ACC112 (cell line): ENCODE measurements around the gene IFI27L1.

Experiments
- H2AFZ ChIP-seq: fragments of 200-600 bp; sonication (generic); one replicate; pipeline ENCODE4 v1.6.0; 2017; ENCODE audit warnings: antibody characterized with exemption, low read length; ENCODE audit not compliant: unreplicated experiment
- H3K27ac ChIP-seq: fragments of 200-600 bp; sonication (generic); 2 replicates; pipeline ENCODE4 v1.5.1; 2014; ENCODE audit warnings: low read depth, mild to moderate bottlenecking, antibody characterized with exemption, low read length, moderate library complexity
- H3K27me3 ChIP-seq: fragments of 200-600 bp; sonication (generic); 2 replicates; pipeline ENCODE4 v1.6.1; 2014; ENCODE audit warnings: mild to moderate bottlenecking, antibody characterized with exemption, low read length, moderate library complexity, mixed read lengths; ENCODE audit not compliant: insufficient read depth
- H3K36me3 ChIP-seq: fragments of 200-600 bp; sonication (generic); 2 replicates; pipeline ENCODE4 v1.6.1; 2016; ENCODE audit warnings: mild to moderate bottlenecking, antibody characterized with exemption, low read length, moderate library complexity, mixed read lengths; ENCODE audit not compliant: insufficient read depth
- H3K4me1 ChIP-seq: fragments of 200-600 bp; sonication (generic); one replicate; pipeline ENCODE4 v1.6.1; 2016; ENCODE audit warnings: low read length, mixed read lengths; ENCODE audit not compliant: insufficient read depth, unreplicated experiment, control insufficient read depth
- H3K4me3 ChIP-seq: fragments of 200-600 bp; sonication (generic); 2 replicates; pipeline ENCODE4 v1.5.1; 2014; ENCODE audit warnings: mild to moderate bottlenecking, low read depth, low read length
- H3K79me2 ChIP-seq: fragments of 200-600 bp; sonication (generic); one replicate; pipeline ENCODE4 v1.6.0; 2016; ENCODE audit warnings: low read length; ENCODE audit not compliant: control insufficient read depth, unreplicated experiment, insufficient read depth

The IFI27L1 gene

DNA sequence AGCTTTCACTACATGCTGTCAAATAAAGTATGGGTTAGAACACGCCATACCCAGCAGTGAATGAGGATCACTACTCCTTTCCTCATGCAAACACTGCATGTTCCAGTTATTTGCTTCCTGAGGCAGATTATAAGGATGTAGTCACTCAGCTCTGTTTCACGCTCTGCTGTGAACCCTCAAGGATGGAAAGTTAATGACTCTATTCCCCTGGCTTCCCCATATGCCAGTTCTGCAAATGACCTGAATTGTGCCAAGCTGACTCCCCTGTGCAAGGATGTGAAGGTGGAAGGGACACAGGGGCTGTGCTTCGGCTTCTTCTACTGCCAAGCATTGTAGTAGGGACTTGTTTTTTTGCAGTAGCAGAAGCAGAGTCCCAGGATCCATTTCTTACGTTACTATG lies 6.8 kb downstream of the IFI27L1 start:
- no peak overlapping the region for H3K27ac ChIP-seq
- peaks cover 2% of the 10 kb centered on the region; the same call in 1 of the 2 replicates for H3K36me3 ChIP-seq

GRCh38 chr14:94088516-94088915 lies 7.4 kb downstream of the IFI27L1 start:
- Histone ChIP-seq H3K27ac (peak overlapping the region; percentile 28; the same call in 1 of the 2 replicates), H3K4me1 (peaks cover 20% of the 10 kb centered on the region), H2AFZ (no peak overlapping the region), H3K79me2 (peaks cover 14% of the 10 kb centered on the region), H3K4me3 (peak overlapping the region; percentile 18), H3K36me3 (no peaks in the 10 kb centered on the region), H3K27me3 (no peaks in the 10 kb centered on the region)

More for the DNA sequence above, 6.8 kb downstream of the IFI27L1 start:
- peaks cover 20% of the 10 kb centered on the region for H3K4me1 ChIP-seq
- no peak overlapping the region for H3K4me3 ChIP-seq
- H2AFZ ChIP-seq, result no peak overlapping the region
- no peaks in the 10 kb centered on the region for H3K27me3 ChIP-seq
- H3K79me2 ChIP-seq, result peaks cover 19% of the 10 kb centered on the region

GRCh38 chr14:94089479-94089878 lies 8.4 kb downstream of the IFI27L1 start:
- no peak overlapping the region for H3K4me3 ChIP-seq

DNA sequence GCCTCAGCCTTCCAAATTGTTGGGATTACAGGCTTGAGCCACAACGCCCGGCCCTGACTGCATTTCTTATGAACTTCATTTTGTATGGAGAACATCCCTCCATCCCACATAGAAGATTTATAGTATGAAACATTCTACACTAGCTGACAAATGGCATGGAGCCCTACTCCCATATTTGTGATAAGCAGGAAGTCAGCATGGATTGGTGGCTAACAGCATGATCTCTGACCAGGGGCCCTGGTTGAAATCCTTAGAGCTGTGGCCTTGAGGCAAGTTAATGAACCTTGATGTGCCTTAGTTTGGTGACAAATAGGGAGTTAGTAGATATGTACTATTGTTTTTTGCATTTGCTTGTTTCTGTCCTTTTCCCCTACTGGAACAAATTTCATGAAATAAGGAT lies 12.3 kb downstream of the IFI27L1 start:
- peaks cover 13% of the 10 kb centered on the region for H3K4me1 ChIP-seq
- H2AFZ ChIP-seq, result no peak overlapping the region
- H3K36me3 ChIP-seq, result no peaks in the 10 kb centered on the region
- H3K27ac ChIP-seq, result no peak overlapping the region
- H3K4me3 ChIP-seq, result no peak overlapping the region
- H3K27me3 ChIP-seq, result no peaks in the 10 kb centered on the region
- peaks cover 9% of the 10 kb centered on the region for H3K79me2 ChIP-seq

More at GRCh38 chr14:94089479-94089878, 8.4 kb downstream of the IFI27L1 start:
- no peak overlapping the region for H3K27ac ChIP-seq
- H3K36me3 ChIP-seq, result no peaks in the 10 kb centered on the region
- H3K4me1 ChIP-seq, result peaks cover 20% of the 10 kb centered on the region
- no peaks in the 10 kb centered on the region for H3K27me3 ChIP-seq
- H3K79me2 ChIP-seq, result peaks cover 13% of the 10 kb centered on the region
- no peak overlapping the region for H2AFZ ChIP-seq

GRCh38 chr14:94097091-94097490 lies 16.0 kb downstream of the IFI27L1 start:
- no peak overlapping the region for H3K4me3 ChIP-seq
- H3K27ac ChIP-seq, result no peak overlapping the region
- peaks cover 11% of the 10 kb centered on the region for H3K4me1 ChIP-seq
- peaks cover 5% of the 10 kb centered on the region for H3K79me2 ChIP-seq
- no peaks in the 10 kb centered on the region for H3K27me3 ChIP-seq
- no peak overlapping the region for H2AFZ ChIP-seq
- H3K36me3 ChIP-seq, result no peaks in the 10 kb centered on the region

DNA sequence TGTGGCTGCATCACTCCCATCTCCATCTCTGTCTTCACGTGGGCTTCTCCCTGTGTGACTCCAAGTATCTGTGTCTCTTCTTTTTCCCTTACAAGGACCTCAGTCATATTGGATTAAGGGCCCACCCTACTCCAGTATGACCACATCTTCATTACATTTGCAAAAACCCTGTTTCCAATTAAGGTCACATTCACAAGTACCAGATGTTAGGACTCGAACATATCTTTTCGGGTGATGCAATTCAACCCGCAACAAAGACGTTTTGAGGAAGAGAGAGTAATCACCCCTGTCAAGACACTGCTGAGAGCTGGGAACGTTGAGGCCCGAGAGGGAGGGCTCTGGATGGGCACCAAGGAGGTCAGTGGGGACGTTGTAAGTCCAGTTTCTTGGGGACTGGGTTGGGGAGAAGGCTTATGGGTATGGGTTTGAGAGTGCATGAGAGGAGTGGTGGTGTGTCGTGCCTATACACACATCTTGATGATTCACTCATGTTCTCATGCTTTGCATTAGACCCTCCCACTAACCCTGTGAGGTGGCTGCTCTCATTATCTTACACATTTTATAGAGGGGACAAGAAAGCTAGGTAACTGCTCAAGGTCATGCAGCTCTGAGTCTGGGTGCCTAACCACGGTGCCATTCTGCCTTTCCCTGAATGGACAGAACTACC lies 17.3 kb downstream of the IFI27L1 start:
- no peaks in the 10 kb centered on the region for H3K36me3 ChIP-seq
- no peak overlapping the region for H3K27ac ChIP-seq
- no peak overlapping the region for H2AFZ ChIP-seq
- H3K4me3 ChIP-seq, result no peak overlapping the region
- H3K27me3 ChIP-seq, result no peaks in the 10 kb centered on the region
- H3K79me2 ChIP-seq, result peaks cover 2% of the 10 kb centered on the region
- H3K4me1 ChIP-seq, result peaks cover 11% of the 10 kb centered on the region

- Histone ChIP-seq H2AFZ (no peak overlapping the region), H3K27me3 (no peaks in the 10 kb centered on the region), H3K4me1 (peaks cover 11% of the 10 kb centered on the region), H3K27ac (no peak overlapping the region), H3K79me2 (no peaks in the 10 kb centered on the region), H3K36me3 (no peaks in the 10 kb centered on the region), H3K4me3 (no peak overlapping the region)
Observed at GRCh38 chr14:94099006-94099405, 17.9 kb downstream of the IFI27L1 start.

GRCh38 chr14:94100847-94101246 lies 19.7 kb downstream of the IFI27L1 start:
- no peak overlapping the region for H3K27ac ChIP-seq
- no peaks in the 10 kb centered on the region for H3K79me2 ChIP-seq
- no peak overlapping the region for H3K4me3 ChIP-seq
- peaks cover 11% of the 10 kb centered on the region for H3K4me1 ChIP-seq
- H2AFZ ChIP-seq, result no peak overlapping the region
- H3K36me3 ChIP-seq, result no peaks in the 10 kb centered on the region
- H3K27me3 ChIP-seq, result no peaks in the 10 kb centered on the region

DNA sequence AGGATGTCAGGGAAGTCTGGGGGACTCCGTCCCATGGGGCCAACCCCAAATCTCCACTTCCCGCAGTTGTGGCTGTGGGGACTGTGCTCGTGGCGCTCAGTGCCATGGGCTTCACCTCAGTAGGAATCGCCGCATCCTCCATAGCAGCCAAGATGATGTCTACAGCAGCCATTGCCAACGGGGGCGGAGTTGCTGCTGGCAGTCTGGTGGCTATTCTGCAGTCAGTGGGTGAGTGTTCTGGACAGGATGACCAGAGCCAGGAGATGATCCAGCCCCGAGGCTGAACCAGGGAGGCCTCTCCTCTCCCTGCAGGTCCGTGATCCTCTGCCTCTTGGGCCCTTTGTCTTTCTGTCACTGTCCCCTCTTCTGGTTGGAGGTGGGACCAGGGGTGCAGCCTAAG lies 20.6 kb downstream of the IFI27L1 start:
- H3K27ac ChIP-seq, result no peak overlapping the region
- H3K79me2 ChIP-seq, result no peaks in the 10 kb centered on the region
- no peak overlapping the region for H2AFZ ChIP-seq
- no peak overlapping the region for H3K4me3 ChIP-seq
- peaks cover 11% of the 10 kb centered on the region for H3K4me1 ChIP-seq
- H3K36me3 ChIP-seq, result no peaks in the 10 kb centered on the region
- no peaks in the 10 kb centered on the region for H3K27me3 ChIP-seq

GRCh38 chr14:94102768-94103482 lies 21.8 kb downstream of the IFI27L1 start:
- H3K36me3 ChIP-seq, result no peaks in the 10 kb centered on the region
- no peak overlapping the region for H3K27ac ChIP-seq
- H3K4me1 ChIP-seq, result peaks cover 11% of the 10 kb centered on the region
- H2AFZ ChIP-seq, result no peak overlapping the region
- no peaks in the 10 kb centered on the region for H3K79me2 ChIP-seq
- H3K4me3 ChIP-seq, result no peak overlapping the region
- H3K27me3 ChIP-seq, result no peaks in the 10 kb centered on the region
